HG03442 (cell line): Measurements from ENCODE around the gene RAI14.
A peak's percentile ranks its signal among the peaks of the same experiment; 100 is the strongest.

Experiments used
- ATAC-seq: cut with Tn5 transposase; IDR thresholded peaks from one replicate; pipeline ENCODE4 v1.9.1; 2021; ENCODE audit warnings: mild to moderate bottlenecking, moderate library complexity; ENCODE audit not compliant: unreplicated experiment

RAI14 gene

DNA sequence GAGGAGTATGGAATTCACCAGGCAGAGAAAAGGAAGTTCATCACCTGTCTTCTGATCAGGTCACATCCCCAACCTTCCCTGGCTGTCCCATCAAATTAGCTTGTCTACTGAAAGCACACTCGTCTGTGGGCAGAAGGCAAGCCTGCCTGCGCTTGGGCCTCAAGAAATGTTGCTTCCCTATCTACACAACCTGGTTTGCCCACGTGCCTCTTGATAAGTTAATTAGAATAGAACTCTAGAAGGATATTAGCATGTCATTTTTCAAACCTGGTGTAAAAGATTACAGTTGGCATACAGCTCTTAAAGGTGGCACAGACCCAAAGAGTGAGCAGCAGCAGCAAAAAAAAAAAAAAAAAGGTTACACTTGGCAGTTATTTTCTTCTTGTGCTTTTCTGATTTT is 188.0 kb downstream of the RAI14 start:
- no peak for ATAC-seq

DNA sequence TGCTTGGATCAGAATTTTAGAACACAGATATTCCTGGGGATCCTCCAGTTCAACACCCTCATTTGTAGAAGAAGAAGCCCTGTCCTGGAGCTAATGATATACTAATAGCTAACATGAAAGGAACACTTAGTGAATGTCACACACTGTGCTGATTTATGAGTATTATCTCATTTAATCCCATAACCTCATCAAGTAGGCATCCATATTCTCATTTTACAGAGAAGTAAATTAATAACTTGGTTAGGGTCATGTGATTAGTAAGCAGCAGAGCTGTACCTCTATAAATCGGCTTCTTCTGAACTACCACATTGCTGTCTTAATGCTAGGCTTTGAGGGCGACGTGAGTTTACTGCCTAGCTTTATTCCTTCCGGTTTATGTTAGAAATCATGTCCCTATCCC is 188.9 kb downstream of the RAI14 start:
- no peak for ATAC-seq

DNA sequence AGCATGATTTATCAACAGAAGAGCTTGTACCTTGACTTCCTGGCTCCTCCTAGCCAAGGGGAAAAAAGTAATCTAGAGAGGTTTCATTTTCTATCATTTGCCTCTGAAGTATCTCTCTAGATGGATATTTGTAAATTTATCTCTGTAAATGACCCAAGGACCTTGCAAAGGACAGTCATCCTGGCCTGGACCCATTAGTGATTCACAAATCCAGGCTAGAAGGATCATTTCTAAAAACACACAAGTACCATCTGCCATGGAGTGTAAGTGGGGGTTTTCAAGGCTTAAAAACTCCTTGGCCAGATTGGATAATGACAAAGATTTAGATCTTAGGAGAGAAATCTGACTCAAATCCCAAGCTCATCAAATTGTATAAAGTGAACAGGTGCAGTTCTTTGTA is 190.9 kb downstream of the RAI14 start:
- no peak for ATAC-seq

DNA sequence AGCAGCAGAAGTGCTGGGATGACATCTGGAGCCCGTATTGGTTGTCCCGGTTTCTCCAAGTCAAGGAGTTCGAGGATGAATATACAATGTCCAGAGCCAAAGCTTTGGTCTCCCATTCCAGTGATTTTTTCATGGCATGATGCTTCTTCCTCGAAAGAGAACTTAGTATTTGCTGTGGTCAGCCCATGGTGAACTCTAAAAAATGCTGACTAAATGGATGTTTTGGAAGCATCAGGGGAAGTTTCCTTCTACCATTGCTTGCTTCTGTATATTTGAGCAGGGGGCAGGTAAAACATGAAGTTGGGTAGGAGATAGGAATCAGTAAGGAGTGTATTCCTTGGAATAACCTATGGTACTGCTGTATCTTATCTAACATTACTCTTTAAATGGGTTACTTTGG is 191.4 kb downstream of the RAI14 start:
- no peak for ATAC-seq

DNA sequence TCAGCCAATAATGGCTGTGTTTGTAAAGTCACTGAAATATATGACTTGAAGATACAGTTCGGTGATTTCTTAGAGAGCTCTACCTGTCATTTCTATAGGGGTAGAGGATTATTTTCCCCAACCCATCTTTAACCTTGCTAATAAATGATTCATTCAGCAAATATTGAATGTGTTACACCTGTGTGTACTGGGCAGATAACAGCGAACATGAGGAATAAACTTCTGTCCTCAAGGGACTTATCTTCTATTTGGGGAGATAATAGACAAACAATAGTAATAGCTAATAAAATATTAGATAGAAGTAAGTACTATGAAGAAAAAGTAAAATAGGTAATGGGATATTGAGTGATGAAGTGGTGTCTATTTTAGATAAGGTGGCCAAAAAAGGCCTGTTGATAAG is 192.1 kb downstream of the RAI14 start:
- no peak for ATAC-seq

DNA sequence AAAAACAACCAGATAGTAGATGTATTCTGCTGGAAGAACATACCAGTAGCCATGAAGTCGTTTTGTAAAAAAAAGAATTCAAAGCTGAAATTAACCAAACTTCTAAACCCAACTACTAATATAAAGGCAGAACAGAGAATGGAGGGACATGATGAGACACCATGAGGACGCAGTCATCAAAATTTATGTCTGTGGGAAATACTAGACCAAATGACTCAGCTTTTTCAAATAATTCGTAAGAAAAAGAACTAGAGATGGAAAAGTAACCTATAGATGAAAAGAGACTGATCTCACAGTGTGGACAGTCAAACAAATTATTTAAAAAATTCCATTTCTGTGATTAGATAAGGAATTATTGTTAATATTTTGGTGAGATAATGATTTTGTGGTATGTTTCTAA is 193.1 kb downstream of the RAI14 start:
- no peak for ATAC-seq

DNA sequence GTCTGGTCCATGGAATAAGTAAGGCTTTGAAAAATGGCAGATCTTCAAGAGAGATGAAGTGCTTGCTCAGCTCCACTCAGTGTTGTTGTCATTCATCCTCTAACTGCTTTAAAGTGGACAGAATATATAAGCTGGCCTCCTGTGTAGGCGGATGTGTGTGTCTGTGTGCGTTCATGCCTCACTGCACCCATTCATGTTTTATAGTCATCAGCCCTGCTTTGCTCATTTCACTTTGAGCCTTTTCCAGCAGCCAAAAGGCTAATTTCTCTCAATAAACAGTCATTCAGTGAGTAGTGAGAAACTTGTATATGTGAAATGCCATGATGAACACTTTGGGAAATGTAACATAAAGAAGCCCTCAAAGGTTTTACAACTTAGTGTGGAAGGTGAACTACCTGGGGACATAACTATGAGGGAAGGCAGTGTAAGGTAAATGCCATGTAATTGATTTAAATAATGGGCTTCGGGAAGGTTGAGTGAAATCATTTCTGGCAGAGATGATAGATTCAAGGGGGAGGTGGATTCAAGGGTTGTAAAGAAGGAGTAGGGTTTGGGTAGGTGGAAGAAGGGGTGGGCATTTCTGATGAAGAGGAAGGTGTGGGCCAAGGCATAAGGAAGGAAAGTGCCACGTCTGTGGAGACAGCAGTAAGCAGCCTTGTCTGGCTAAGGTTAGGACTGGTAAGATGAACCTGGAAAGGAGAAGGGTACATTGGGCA is 198.5 kb downstream of the RAI14 start:
- ATAC-seq = peak; percentile 100

DNA sequence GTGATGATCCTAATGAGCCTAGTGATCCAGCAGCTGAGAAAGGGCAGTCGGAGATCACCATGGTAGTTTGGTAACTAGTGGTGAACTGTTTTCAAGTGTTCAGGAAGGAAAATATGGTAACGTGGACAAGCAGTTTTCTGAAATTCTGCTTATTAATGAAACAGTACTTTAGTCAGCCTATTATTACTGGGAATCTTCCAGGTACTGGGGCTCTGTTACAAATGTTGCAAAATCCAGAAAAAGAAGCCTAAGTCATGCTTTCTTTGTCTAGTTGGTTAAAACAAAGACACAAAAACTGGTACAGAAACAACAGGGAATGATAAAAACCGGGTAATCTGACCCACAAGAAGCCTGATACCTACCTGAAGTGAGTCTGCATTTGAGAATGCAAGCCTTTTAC is 201.0 kb downstream of the RAI14 start:
- ATAC-seq = no peak

DNA sequence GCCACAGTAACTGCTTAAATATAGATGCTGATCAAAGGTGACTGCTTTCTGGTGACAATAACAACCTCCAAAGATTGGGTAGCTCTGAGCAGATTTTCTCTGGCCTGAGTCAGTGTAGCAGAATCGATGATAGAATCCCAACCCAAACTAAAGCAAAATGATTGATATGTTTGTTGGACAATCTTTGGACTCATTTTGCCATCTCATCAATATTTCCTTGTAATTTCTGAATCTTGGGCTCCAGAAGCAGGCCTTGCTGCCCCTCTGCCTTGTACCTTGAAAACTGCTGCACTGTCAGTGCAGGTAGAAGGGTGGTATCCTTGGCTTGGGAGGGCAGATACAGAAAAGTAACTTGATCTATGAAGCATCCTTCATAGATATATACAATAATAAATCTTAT is 201.8 kb downstream of the RAI14 start:
- no peak for ATAC-seq

DNA sequence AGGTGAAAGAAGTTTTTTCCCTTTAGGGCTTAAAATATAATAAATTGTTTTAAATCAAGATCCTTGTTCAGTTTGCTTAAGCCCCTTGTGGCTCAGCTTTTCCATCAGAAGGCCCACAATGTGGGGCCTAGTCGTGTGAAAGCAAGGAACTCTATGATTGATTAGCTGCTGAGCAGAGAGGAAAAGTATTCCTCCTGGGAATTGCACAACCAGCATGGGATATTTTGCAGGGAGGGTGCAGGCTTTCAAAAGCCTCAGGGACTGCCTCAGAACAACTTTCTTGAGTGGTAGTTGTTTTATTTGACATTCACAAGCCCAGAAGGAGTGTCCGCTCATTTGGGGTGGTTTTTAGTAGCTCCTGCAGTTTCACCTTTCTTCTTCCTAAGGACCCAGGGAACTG is 202.7 kb downstream of the RAI14 start:
- ATAC-seq = no peak

DNA sequence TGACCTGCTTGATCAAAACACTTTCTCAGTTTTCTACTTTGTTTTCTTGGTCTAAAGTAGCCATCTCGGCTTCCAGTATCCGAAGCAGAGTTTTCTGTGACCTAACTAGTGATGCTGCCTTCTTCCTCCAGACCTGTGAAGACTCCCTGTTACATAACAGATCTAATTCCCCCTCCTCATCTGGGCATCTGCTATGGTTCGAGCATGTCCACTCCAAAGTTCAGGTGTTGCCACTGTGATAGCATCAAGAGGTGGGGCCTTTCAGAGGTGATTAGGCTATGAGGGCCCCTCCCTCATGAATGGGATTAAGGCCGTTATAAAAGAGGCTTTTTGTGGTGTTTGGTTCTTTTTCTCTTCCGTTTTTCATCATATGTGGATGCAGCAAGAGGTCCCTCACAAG is 203.1 kb downstream of the RAI14 start:
- ATAC-seq = no peak

DNA sequence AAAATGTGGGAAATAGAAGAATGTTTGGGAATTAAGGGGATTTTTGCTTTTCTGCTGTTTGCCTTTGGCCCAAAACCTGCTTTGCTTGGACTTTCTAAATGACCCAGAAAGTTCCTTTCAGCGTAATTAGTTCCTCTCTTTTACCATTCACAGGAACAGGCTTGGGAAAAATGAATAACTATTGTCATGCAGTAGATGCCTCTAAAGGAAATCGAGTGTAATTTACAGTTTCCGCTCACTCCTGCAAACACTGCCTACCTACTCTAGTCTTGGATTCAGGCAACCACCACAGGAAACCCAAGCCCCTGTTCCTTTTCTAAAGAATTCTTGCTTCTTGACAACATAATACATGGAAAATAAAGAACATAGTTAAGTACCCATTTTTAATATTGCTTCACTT is 207.8 kb downstream of the RAI14 start:
- ATAC-seq = no peak

DNA sequence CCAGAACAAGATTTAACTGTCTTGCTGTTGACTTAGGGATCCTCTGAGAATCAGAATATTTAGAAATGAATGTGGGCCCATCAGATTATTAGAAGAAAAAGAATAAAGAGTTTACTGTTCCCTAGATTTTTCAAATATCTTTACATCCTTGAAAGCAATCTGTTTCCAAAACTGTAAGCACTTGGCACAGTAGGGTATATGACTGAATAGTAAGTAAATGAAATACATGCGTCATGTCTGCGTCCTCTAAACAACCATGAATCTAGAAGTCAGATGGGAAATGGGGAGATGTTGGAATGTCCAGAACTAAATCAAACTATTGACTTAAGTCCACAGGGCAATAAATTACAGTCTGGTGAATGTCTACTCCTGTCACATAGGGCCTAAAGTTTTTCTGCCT is 209.0 kb downstream of the RAI14 start:
- no peak for ATAC-seq

DNA sequence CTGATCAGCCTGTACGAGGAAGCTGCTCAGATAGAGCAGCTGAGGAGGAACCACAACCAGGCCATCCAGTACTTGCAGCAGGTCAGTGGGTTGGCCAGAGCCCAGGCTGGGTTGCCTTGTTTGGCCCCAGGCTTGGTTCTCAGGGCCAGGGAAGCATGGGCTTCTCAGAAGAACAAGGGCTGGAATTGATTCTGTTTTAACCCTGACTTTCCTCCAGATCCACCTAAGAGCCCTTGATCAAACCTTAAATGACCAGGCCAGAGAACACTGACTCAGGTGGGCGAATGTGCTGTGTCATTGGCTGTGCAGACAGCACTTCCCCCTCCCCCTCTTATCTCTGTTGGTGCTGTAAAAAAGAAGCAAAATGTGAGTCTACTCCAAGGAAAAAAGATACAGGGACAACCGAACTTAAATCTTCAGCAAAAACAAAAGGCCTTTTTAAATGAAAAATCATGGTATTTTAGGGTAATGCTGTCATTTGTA is 210.9 kb downstream of the RAI14 start:
- ATAC-seq = no peak

DNA sequence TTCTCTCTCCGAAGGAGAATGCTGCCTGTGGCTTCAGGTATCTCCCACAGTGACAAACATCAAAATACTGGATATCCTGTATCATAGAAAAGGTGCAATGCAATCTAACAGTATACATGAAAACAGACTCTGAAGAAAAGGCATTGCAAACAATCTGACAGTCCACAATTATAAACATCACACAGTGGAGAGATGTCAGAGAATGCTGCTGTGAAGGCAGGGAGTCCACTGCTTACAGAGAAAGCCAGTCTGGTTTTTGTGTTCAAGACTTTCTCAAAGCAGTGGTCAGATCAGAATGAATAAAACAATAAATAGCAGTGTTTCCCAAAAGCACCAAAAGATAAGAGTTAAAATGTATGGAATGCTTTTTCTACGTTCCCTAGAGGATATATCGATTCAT is 211.5 kb downstream of the RAI14 start:
- no peak for ATAC-seq

DNA sequence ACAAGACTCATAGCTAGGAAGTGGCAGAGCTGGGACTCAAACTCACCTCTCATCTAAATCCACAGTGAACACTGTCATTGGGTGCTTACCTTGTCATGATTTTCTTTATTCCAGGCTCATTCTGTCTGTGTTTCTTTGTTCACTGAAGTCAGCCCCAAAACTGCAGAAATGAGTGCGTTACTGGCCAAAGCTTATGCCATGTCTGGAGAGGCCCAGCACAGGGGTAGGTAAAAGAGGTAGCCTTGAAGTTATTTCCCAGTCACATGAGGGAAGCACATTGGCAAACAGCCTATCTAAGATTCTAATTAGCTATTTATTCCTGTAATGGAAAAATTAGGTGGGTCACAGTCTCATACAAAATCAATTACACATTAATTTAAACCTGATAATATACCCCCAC is 212.7 kb downstream of the RAI14 start:
- ATAC-seq = no peak

DNA sequence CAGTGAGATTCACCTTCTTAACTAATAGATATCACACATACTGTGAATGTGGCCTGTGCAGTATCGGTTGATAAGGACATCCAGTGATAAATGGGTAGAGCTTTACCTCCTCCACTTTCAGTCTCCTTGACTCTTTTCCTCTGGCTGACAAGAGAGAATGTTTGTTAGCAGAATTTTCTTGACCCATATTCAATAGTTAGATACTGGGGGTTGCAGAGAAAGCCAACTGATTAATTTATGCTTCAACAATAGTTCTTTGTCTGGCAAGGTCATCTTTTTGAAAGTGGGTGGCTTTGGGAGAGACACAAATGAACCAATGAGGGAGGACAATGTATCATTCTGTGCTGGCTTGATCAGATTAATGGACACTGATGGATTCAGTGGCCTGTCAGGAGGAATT is 213.1 kb downstream of the RAI14 start:
- no peak for ATAC-seq

DNA sequence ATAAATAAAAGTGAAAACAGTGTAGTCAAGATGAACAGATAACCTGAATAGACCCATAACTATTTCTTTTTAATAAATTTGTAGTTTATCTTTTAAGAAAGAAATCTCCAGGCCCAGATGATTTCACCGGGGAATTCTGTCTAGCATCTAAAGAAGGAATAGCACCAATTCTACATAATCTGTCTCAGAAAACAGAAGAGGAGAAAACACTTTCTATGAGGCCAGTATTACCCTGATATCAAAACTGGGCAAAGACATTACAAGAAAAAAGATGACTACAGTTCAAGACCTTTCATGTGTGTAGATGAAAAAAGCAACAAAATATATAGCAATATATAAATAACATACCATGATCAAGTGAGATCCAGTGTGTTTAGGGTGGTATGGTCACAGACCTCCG is 214.3 kb downstream of the RAI14 start:
- ATAC-seq = no peak

DNA sequence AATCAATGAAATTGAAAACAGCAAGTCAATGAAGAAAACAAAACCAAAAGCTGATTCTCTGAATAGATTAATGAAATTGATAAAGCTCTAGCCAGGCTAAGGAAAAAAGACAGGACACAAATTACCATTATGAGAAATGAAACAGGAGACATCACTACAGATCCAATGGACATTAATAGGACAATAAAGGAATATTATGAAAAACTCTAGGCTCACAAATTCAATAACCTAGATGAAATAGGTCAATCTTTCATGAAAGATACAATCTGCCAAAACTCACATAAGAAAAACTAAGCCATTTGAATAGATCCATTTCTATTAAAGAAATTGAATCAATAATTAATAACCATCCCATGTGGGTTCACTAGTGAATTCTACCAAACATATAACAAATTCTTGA is 220.1 kb downstream of the RAI14 start:
- no peak for ATAC-seq

DNA sequence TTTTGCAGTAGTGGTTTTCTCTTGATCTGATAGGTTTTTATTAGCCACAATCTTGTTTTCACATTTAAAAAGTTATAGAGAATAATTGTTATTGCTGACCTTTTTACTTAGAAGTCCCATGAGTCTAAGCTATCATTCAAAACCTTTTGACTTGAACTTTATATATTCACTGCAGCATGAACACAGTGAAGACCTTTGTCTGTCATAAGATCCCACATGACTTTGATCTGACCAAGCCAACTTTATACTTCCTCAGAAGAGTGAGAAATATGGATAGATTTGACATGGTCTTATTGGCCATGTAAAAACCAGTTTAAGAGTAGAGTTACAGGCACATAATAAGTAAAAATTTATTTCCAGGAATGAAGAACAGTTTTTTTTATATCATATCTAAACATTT is 225.1 kb downstream of the RAI14 start:
- ATAC-seq = no peak
